Left lung (tissue), 10 donors: Measurements from ENCODE around the gene TVP23B. TPM values are rescaled to one million over a fixed set of nuclear protein-coding genes. Genes with fewer than 3 reads are reported as not detected.
A peak's percentile ranks its signal among the peaks of the same experiment; 100 is the strongest.
"Not testable (repeated sequence)": the region's sequence is repeated elsewhere in the genome, so short reads cannot be mapped to it uniquely, and the experiment has no call there.

Source experiments
- ATAC-seq: fragments of 200-7000 bp; cut with Tn5 transposase; one replicate; pipeline ENCODE4 v1.9.1; 2020; ENCODE audit warnings: moderate library complexity
- DNase-seq, 4 donors: peaks; one replicate each; pipeline ENCODE4 v3.0.0-alpha.2; 2013 to 2020
- H3K27ac ChIP-seq, 2 donors: fragments of 200-600 bp; sonication (generic) in 1 of 2; one replicate each; pipeline versions ENCODE4 v1.5.0 to v1.8.0; 2020 to 2021
- H3K27me3 ChIP-seq, 2 donors: fragments of 200-600 bp; sonication (generic) in 1 of 2; one replicate each; pipeline versions ENCODE4 v1.5.0 to v1.8.0; 2020 to 2021
- H3K36me3 ChIP-seq, 2 donors: fragments of 200-600 bp; sonication (generic) in 1 of 2; one replicate each; pipeline versions ENCODE4 v1.5.0 to v1.8.0; 2020 to 2021
- H3K4me1 ChIP-seq, 2 donors: fragments of 200-600 bp; one replicate each; pipeline ENCODE4 v1.8.0; 2021
- H3K4me3 ChIP-seq, 2 donors: fragments of 200-600 bp; sonication (generic) in 1 of 2; one replicate each; pipeline versions ENCODE4 v1.5.0 to v1.8.0; 2020 to 2021; ENCODE audit warnings: mild to moderate bottlenecking in 1 of 2
- H3K9me3 ChIP-seq, 2 donors: fragments of 200-600 bp; sonication (generic) in 1 of 2; one replicate each; pipeline versions ENCODE4 v1.5.0 to v1.8.0; 2020 to 2021
- CTCF ChIP-seq, 2 donors: fragments of 200-600 bp; sonication (generic) in 1 of 2; IDR thresholded peaks; one replicate each; pipeline versions ENCODE4 v1.5.0 to v1.8.0; 2021; ENCODE audit warnings: antibody characterized with exemption in 2 of 2
- intact Hi-C, 2 donors: fragments of 100-400 bp; cut with DNase I; formaldehyde crosslinking; loops; one replicate each; pipeline versions ENCODE4 v1.11.2 to v1.14.2; 2022
- polyA plus RNA-seq, 6 donors: library from polyadenylated mRNA; unstranded; fragments of 120-200 nt; gene quantifications; one replicate each; pipeline ENCODE4 v1.2.1, GENCODE V29; 2013; ENCODE audit not compliant: insufficient read length in 6 of 6
- total RNA-seq, 2 donors: library from RNA; stranded (reverse); fragmentation: NEBNext Ultra II Directional; extraction: Animal tissue kit (Norgen Biotek cat#: 25700); gene quantifications; one replicate each; pipeline ENCODE4 v1.2.1, GENCODE V29; 2021
- donor health status: DM: no; HTN: yes; CAD: no.
- donor health status: DM: no; HTN: no; CAD: no.

Gene TVP23B
- total and polyA plus RNA-seq, 8 donors = 38.5 to 53.5 (median 45.3) TPM

GRCh38 chr17:18796887-18797286 lies 15.9 kb downstream of the TVP23B start:
- H3K4me1 ChIP-seq, DNase-seq, H3K9me3 ChIP-seq, H3K27me3 ChIP-seq, H3K27ac ChIP-seq, H3K4me3 ChIP-seq, ATAC-seq, intact Hi-C loops: not testable (repeated sequence)
- H3K36me3 ChIP-seq = peaks cover 0 to 50% of the 10 kb centered on the region in 2 donors

- H3K4me1 ChIP-seq, DNase-seq, intact Hi-C loops, H3K27ac ChIP-seq, H3K4me3 ChIP-seq, ATAC-seq, H3K27me3 ChIP-seq, H3K9me3 ChIP-seq: not testable (repeated sequence)
- peaks cover 0 to 68% of the 10 kb centered on the region in 2 donors for H3K36me3 ChIP-seq
These were observed 22.7 kb downstream of the TVP23B start for GRCh38 chr17:18803458-18804245.

GRCh38 chr17:18815924-18816323 lies 34.9 kb downstream of the TVP23B start:
- H3K36me3 ChIP-seq, intact Hi-C loops, H3K27ac ChIP-seq, ATAC-seq, DNase-seq, H3K27me3 ChIP-seq, H3K4me3 ChIP-seq, H3K4me1 ChIP-seq, H3K9me3 ChIP-seq: not testable (repeated sequence)

- H3K27me3 ChIP-seq, H3K9me3 ChIP-seq, intact Hi-C loops, H3K36me3 ChIP-seq, H3K4me3 ChIP-seq, H3K27ac ChIP-seq, H3K4me1 ChIP-seq: not testable (repeated sequence)
- ATAC-seq = peak; percentile 94
- TF ChIP-seq CTCF (IDR thresholded peaks at IDR 0.05) = peak; percentile 69 to 77
- DNase-seq = peak in 2 of 4 donors; percentile 8 to 59
These were observed 35.7 kb downstream of the TVP23B start for GRCh38 chr17:18816489-18817371.

GRCh38 chr17:18821430-18821829 lies 40.4 kb downstream of the TVP23B start:
- DNase-seq, H3K36me3 ChIP-seq, H3K27ac ChIP-seq, H3K9me3 ChIP-seq, intact Hi-C loops, H3K4me3 ChIP-seq, H3K4me1 ChIP-seq, H3K27me3 ChIP-seq, ATAC-seq: not testable (repeated sequence)

GRCh38 chr17:18827613-18828012 lies 46.6 kb downstream of the TVP23B start:
- H3K4me1 ChIP-seq, intact Hi-C loops, DNase-seq, H3K36me3 ChIP-seq, H3K9me3 ChIP-seq, ATAC-seq, H3K27ac ChIP-seq, H3K27me3 ChIP-seq, H3K4me3 ChIP-seq: not testable (repeated sequence)

- H3K36me3 ChIP-seq = no peaks in the 10 kb centered on the region
- ATAC-seq (no peak), DNase-seq (no peak)
- intact Hi-C loops = no loop called here
- no peak overlapping the region for H3K4me3 ChIP-seq
- H3K27me3 ChIP-seq = no peaks in the 10 kb centered on the region
- no peaks in the 10 kb centered on the region for H3K4me1 ChIP-seq
- no peak for TF ChIP-seq CTCF (IDR thresholded peaks at IDR 0.05)
- no peaks in the 10 kb centered on the region for H3K9me3 ChIP-seq
- H3K27ac ChIP-seq = no peak overlapping the region
These were observed 67.5 kb downstream of the TVP23B start for GRCh38 chr17:18848501-18848900.
